Right kidney (tissue), 1 donor: ENCODE results near the gene NRF1.
"Not testable (repeated sequence)": the region's sequence is repeated elsewhere in the genome, so short reads cannot be mapped to it uniquely, and the experiment has no call there.

Source experiments
- DNase-seq: peaks from one replicate; pipeline ENCODE4 v3.0.0-alpha.2; 2016

The NRF1 gene

DNA sequence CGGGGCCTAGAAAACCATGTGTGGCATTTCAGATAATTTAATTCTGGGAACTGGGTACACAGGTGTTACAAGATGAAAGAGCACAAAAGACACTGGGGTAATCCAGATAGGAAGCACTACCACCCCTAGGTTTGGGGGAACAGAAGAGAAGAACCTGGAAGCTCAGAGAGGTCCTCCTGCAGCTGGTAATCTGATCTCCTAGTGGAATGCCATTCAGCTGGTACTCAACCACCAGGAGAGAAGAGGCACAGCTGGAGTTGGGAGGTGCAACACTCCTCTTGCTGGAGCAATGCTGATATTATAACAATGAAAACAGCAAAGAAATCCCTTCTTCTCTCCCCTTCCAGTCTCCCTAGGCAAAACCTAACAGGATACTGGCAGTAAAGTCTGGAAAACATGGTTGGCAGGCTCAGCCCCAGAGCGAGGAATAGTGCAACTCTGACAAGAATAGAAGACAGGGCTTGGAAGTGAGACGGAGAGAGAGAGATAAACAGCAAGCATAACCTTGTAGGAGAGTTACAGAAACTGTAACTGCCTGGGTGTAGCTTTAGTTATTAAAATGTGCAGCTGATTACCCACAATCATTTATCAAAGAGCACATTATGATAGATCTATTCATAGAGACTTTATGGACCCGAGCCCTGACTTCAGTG, 35.0 kb downstream of the NRF1 start:
- no peak for DNase-seq

DNA sequence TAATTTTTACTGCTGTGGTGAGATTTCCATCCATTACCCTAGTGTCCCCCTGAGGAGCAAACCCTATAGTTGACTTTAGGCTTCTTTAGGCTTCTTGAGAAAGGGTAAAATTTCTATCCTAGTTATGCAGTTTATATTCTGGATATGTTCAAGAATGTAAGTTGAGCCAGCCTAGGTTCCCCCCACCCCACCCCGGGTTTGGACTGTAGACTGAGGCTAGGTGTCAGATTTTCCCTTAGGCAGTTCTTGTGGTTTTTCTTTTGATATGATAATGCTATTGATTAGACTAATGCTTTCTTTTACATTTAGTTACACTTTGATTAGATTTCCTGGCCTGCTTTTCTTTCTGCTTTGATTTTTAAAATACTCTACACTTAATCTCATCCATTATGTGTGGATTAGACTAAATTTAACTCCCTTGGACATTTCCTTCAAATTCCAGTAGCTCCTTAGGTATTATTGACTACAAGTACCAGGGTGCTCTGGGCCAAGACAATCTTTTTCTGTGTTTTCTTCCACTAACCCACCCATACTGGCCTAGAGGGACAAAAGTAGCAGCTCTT, 37.7 kb downstream of the NRF1 start:
- DNase-seq = no peak

DNA sequence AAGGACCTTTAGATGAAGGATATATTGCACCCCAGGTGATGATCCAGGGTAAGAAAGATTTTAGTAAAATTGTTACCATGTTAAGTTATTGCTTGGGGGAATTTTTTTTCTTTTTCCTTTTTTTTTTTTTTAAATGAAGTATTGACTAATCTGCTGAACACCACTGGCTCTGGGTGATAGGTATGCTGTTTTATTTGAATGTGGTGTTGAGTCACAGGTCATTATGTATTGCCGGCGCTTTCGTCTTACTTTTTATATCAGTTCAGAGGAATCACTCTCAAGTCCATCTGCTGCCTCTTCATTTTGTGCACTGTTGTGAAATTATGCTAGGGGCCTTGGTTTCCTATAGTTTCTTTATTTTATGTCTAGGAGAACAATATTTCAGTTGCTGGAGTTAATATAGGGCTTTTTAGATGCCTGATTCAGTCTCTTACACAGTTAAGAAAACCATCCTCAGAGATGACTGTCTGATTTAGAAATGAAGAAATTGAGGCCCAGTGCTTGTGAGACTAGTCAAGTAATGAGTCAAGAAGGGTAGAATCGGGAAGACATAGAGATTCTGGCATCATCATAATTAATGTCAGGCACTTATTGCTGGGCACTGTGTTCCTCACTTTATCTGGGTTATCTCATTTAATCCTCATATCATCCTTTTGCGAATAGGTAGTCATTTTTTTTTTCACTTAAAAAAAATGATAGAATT, 38.7 kb downstream of the NRF1 start:
- no peak for DNase-seq

DNA sequence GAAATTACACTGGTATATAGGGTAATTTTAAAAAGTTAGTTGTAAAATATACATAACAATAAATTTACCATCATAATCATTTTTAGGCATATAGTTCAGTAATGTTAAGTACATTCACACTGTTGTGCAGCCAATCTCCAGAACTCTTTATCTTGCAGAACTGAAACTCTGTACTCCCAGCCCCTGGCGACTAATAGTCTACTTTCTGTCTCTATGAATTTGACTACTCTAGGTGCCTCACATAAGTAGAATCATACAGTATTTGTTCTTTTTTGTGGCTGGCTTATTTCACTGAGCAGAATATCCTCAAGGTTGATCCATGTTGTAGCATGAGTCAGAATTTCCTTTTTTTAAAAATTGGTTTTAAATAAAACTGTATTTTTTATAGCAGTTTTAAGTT, 41.4 kb downstream of the NRF1 start:
- DNase-seq = no peak

DNA sequence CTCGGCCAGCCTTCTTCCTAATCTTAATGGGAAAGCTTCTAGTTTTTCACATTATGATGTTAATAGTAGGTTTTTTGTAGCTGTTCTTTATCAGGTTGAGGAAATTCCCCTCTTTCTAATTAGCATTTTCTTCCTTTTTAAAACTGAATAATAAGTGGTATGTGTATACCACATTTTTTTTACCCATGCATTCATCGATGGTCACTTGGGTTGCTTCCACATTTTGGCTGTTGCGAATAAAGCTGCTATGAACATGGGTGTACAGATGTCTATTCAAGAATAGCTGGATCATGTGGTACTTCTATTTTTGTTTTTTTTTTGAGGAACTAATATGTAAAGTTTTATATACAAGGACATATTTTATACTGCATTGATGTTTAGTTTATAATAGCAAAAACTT, 44.3 kb downstream of the NRF1 start:
- DNase-seq = no peak

GRCh38 chr7:129657363-129657762, 45.8 kb downstream of the NRF1 start:
- no peak for DNase-seq

GRCh38 chr7:129659907-129660306, 48.4 kb downstream of the NRF1 start:
- DNase-seq = not testable (repeated sequence)

- DNase-seq = no peak
Observed at GRCh38 chr7:129661645-129662182, 50.2 kb downstream of the NRF1 start.

GRCh38 chr7:129663240-129663639, 51.7 kb downstream of the NRF1 start:
- DNase-seq = not testable (repeated sequence)

DNA sequence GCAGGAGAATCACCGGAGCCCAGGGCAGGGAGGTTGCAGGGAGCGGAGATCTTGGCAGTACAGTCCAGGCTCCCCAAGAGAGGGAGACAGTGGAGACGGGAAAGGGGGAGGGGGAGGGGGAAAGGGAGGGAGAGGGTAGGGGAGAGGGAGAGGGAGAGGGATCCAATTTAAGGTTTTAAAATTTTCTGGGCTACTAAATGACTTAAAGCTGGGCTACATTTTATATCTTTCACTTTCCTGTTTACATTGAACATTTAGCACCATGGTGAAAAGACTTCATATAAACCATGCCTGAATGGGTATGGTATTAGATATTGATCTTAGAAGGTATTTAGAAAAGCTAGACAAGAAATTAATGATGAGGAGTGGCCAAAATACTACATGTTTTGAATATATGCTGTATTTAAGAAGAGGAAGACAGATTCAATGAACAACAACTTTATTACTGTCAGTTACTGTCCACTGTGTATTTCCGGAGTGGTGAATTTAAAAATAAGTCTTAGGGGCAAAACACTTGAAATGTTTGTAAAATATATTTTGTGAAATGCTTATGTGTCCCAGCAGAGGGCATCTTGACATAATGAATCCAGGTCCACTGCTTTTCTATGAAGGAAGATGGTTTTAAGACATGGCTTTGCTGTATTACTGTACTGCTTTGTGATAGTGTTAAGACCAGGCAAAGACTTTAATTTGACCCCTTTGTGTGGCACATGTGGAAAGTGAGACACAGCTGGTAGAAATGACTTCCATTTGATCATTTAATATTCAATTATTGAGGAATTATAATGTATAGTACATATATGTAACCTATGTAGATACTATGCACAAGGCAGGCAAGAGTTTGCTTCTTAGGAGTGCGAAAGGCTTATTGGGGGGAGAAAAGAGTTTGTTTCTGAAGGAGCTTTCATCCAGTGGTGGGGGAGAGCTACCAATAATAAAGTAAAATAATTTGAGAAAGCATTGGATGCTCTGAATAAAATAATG, 52.8 kb downstream of the NRF1 start:
- no peak for DNase-seq

- DNase-seq = no peak
Observed at GRCh38 chr7:129665013-129665401, 53.5 kb downstream of the NRF1 start.

DNA sequence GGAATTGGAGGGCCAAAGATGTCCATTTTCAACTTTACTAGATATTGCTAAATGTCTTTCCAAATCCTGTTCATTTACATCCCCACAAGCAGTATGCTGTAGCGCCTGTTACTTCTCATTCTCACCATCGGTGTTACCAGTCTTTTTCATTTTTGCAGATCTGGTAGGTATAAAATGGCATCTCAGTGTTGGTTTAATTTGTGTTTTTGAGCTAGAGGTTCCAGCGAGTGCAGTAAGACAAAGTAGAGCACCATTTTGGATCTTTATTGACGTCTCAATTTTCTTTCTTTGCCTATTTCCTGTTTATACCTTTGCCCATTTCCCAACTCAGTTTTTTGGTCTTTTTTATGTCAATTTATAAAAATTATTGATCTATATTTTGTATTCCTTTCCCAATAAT, 55.6 kb downstream of the NRF1 start:
- DNase-seq = no peak

DNA sequence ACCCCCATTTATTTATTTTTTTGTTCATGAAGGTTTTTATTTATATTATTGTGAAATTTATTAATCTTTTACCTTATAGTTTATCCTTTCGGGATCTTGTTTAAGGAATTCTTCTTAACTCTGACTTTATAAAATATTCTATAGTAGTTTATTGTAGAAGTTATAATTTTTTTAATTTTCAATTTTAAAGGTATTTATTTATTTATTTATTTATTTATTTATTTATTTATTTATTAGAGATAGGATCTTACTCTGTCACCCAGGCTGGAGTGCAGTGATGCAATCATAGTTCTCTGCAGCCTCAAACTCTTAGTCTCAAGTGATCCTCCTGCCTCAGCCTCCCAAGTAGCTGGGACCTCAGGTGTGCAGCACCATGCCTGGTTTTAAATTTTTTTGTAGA, 56.0 kb downstream of the NRF1 start:
- DNase-seq = no peak

GRCh38 chr7:129669901-129670300, 58.4 kb downstream of the NRF1 start:
- no peak for DNase-seq

DNA sequence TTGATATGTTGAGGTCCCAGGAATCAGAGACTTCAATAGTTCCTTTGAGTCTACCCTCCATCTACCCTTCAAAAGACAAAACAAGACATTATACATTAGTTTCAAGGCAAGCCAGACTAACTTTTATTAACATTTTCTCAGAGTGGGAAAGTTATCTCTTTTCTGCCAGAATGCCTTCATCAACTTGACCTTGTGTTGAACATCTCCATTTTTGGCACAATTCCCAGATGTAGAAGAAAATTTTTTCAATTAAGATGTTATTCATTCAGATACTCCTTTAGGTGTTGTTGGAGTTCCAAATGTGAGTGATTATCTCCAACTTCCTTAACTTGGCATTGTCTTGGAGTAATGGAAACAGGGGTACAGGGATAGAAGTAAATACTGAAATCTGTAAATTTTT, 59.1 kb downstream of the NRF1 start:
- no peak for DNase-seq

DNA sequence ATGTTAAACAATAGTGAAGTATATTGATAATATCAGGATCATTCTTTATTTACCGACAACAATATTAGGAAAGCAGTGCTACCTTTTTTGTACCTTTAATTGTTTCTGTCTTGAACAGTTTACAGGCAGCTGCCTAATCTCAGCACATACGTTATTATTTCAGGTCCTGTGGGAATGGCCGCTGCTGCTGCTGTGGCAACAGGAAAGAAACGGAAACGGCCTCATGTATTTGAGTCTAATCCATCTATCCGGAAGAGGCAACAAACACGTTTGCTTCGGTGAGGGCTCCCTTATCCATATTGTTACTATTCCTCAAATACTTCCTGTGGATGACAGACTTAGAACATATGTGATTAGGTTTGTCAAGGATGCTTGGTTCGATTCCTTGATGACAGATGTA, 59.7 kb downstream of the NRF1 start:
- no peak for DNase-seq

GRCh38 chr7:129674475-129674874, 63.0 kb downstream of the NRF1 start:
- DNase-seq = not testable (repeated sequence)

GRCh38 chr7:129675521-129675920, 64.0 kb downstream of the NRF1 start:
- no peak for DNase-seq

DNA sequence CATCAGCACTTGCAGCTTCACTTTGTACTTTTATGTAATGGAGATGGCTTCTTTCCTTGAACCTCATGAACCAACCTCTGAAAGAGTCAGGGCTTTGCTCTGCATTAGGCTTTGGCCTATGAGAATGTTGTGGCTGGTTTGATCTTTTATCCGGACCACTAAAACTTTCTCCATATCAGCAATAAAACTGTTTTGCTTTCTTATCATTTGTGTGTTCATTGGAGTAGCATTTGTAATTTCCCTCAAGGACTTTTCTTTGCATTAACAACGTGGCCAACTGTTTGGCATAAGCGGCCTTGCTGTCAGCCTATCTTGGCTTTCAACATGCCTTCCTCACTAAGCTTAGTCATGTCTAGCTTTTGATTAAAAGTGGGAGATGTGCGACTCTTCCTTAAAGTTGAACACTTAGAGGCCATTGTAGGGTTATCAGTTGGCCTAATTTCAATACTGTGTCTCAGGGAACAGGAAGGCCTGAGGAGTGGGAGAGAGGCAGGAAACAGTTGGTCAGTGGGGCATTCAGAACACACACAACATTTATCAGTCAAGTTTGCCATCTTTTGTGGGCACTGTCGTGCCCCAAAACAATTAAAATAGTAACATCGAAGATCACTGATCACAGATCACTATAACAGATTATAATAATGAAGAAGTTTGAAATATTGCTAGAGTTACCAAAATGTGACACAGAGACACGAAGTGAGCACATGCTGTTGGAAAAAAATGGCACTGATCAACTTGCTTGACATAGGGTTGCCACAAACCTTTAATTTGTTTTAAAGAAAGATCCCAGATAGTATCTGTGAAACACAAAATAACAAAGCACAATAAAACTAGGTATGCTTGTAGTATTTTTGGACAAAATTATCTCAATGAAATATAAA, 64.7 kb downstream of the NRF1 start:
- DNase-seq = no peak

GRCh38 chr7:129677796-129678195, 66.3 kb downstream of the NRF1 start:
- DNase-seq = no peak

- no peak for DNase-seq
Observed at GRCh38 chr7:129678606-129679005, 67.1 kb downstream of the NRF1 start.
